NCI-H2171 treated with DMSO at 0.1 percent for 48 hours (cell line): Measurements from ENCODE around the gene CFAP53.

Experiments used
- DNase-seq: peaks from one replicate; lab custom pipeline; 2025; lab: John Stamatoyannopoulos, UW

The CFAP53 gene

GRCh38 chr18:50287441-50288347 is 21.4 kb upstream of the CFAP53 start, which contains the start of gene CXXC1:
TSS of gene CXXC1 (minus strand) at chr18:50287692. CDS start at chr18:50287589, 103 bp downstream.
- DNase-seq = peak; percentile 99

GRCh38 chr18:50287028-50287440 is 20.7 kb upstream of the CFAP53 start:
- DNase-seq = no peak

- DNase-seq = no peak
Observed at GRCh38 chr18:50286391-50287027, 20.2 kb upstream of the CFAP53 start.

- no peak for DNase-seq
Observed at GRCh38 chr18:50285631-50286321, 19.5 kb upstream of the CFAP53 start.

- no peak for DNase-seq
Observed at GRCh38 chr18:50285071-50285470, 18.8 kb upstream of the CFAP53 start.

- no peak for DNase-seq
Observed at GRCh38 chr18:50284255-50284885, 18.1 kb upstream of the CFAP53 start.

GRCh38 chr18:50283469-50284209 is 17.3 kb upstream of the CFAP53 start:
- DNase-seq = no peak

GRCh38 chr18:50282521-50283335 is 16.4 kb upstream of the CFAP53 start:
- no peak for DNase-seq

GRCh38 chr18:50281972-50282520 is 15.8 kb upstream of the CFAP53 start:
- DNase-seq = no peak

GRCh38 chr18:50281295-50281971 is 15.1 kb upstream of the CFAP53 start, which contains the start of gene MBD1:
TSS of gene MBD1 (minus strand) at chr18:50281523. CDS start at chr18:50279992, 1,531 bp downstream.
- peak; percentile 97 for DNase-seq

- DNase-seq = no peak
Observed at GRCh38 chr18:50280707-50281294, 14.5 kb upstream of the CFAP53 start.

- no peak for DNase-seq
Observed at GRCh38 chr18:50279752-50280151, 13.5 kb upstream of the CFAP53 start.

- no peak for DNase-seq
Observed at GRCh38 chr18:50277942-50278341, 11.6 kb upstream of the CFAP53 start.

GRCh38 chr18:50276452-50276851 is 10.2 kb upstream of the CFAP53 start:
- DNase-seq = no peak

GRCh38 chr18:50275503-50276036 is 9.3 kb upstream of the CFAP53 start:
- DNase-seq = no peak

GRCh38 chr18:50274941-50275340 is 8.6 kb upstream of the CFAP53 start:
- no peak for DNase-seq

- no peak for DNase-seq
Observed at GRCh38 chr18:50274044-50274442, 7.7 kb upstream of the CFAP53 start.

GRCh38 chr18:50273203-50274043 is 7.1 kb upstream of the CFAP53 start:
- no peak for DNase-seq
